Stimulated activated CD4-positive, alpha-beta T cell treated with anti-CD3 and anti-CD28 coated beads, Interleukin-1b, Interleukin-23, amount 100 ng/mL, for 4 hours (primary cell): ENCODE measurements around the gene SLC12A2.

ENCODE experiments used
- DNase-seq, 2 donors: peaks; one replicate each; pipeline ENCODE4 v3.0.0-alpha.2; 2020; ENCODE audit warnings: low read depth in 2 of 2

The SLC12A2 gene

GRCh38 chr5:128225245-128226030 is 141.9 kb downstream of the SLC12A2 start:
- DNase-seq: no peak

- DNase-seq: no peak
Observed at GRCh38 chr5:128228008-128228407, 144.4 kb downstream of the SLC12A2 start.

GRCh38 chr5:128228521-128228920 is 145.0 kb downstream of the SLC12A2 start:
- no peak for DNase-seq

DNA sequence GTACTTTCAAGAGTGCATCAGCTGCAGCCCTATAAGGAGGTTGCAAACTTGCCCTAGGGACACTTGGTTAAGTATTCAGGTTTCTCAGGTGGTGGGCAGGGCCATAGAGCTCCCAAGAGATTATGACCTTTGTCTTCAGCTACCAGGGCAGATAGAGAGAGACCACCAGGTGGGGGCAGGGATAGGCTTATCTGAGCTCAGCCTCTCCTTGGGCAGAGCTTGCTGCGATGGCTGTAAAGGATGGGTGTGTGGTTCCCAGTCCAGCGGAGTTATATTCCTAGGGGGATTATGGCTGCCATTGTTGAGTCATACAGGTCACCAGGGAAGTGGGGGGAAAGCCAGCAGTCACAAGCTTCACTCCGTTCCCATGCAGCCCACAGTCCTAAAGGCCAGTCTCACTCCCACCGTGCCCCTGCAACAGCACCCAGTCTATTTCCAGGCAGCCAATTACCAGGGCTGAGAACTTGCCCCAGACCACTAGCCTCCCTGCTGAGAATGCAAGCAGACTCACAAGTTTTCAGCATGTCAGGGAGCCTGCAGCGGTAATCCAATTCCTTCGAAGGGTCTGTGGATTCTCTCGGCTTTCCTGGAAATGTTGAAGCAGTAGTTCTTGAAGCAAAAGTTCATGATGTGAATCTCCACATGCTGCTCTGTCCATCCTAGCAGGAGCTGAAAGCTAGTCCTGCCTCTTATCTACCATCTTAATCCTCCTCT is 151.5 kb downstream of the SLC12A2 start:
- DNase-seq: no peak

GRCh38 chr5:128236334-128236733 is 152.8 kb downstream of the SLC12A2 start:
- DNase-seq: no peak

DNA sequence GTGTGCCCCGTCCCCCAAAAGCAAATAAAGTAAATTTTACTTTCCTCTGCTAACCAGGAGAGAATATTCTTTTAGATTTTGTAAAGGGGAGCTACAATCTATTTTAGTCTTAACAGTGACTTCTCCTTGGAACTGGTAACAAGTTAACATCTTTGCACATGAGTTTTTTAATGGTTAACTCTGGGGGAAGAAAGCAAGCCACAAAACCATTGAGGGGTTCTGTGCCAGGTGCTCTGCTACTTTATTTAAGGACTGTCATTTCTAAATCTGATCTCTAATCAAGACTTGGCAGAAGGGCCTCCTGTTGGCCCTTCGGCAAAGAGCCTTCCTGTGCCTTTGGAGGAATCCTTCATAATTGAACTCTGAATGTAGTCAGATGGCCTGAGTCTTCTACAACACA is 153.4 kb downstream of the SLC12A2 start:
- no peak for DNase-seq

DNA sequence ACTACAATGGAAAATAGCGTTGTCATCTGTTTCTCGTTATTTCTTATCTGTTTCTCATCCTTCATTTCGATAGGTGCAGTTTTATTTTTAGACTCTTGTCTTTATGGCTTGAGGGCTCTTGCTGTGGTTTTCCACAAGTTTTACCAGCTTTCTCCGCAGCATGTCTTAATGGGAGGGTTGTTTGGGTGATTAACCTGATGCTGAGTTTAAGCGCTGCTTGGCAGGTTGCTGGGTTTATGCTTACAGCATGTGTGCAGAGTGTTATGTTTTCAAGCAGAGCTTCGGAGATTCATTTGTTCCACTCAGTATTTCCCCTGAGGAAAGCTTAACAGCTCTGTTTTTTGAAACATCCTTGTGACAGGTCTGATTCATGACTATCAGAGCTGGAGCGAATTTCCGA is 154.0 kb downstream of the SLC12A2 start:
- no peak for DNase-seq
